Left colon (tissue), 2 donors: ENCODE results near the gene ACTL7B. TPM values are rescaled to one million over a fixed set of nuclear protein-coding genes. Genes with fewer than 3 reads are reported as not detected.

Source experiments
- ATAC-seq: fragments of 200-7000 bp; cut with Tn5 transposase; one replicate; pipeline ENCODE4 v1.9.1; 2020; ENCODE audit warnings: mild to moderate bottlenecking, moderate library complexity
- DNase-seq, 2 donors: peaks; one replicate each; pipeline ENCODE4 v3.0.0-alpha.2; 2020
- intact Hi-C, 2 donors: fragments of 100-400 bp; cut with DNase I in 1 of 2; cut with micrococcal nuclease in 1 of 2; formaldehyde crosslinking; loops; one replicate each; pipeline versions ENCODE4 v1.11.2 to v1.14.0; 2022; cut with DNase I, micrococcal nuclease
- total RNA-seq, 2 donors: library from RNA; stranded (reverse); fragmentation: NEBNext Ultra II Directional; extraction: Animal tissue kit (Norgen Biotek cat#: 25700); gene quantifications; one replicate each; pipeline ENCODE4 v1.2.1, GENCODE V29; 2021
- donor health status: DM: no; HTN: no; CAD: no.
- donor health status: DM: yes; HTN: yes; CAD: no.

The ACTL7B gene
- total RNA-seq, 2 donors from 2014 or later = not detected

DNA sequence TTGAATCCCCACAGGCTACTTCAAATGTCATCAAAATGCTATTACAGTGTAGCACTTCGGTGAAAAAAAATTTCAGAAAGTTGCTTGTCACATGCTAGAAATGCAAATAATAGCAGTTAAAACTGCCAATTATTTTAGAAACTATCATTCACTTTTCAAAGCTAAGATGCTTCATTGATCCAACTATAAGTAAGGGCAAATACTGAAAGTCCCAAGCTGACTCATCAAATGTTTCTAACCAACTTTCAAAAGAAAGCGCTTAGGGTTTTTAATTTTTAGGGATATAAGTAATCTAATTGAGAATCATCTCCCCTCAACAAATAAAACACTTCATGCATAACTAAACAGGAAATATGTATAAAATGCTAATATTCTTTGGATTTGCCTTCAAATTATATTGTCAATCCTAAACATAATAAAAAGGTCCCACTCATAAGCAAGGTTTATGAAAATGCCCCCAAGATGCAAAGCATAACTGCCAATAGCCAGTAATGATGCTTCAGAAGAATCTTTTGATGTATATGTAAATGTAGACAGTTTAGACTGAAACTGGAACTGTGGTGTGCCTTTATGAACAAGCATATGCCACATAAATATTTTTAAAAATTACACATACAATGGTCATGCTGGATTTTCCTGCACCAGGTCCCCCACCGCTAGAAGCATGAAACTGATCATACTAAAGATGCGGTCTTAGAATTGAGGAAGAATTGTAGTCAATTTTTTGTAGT lies 18.4 kb upstream of the ACTL7B start:
- intact Hi-C loops = no loop called here
- no peak for ATAC-seq

GRCh38 chr9:108869092-108869725 lies 13.4 kb upstream of the ACTL7B start:
- ATAC-seq (no peak), DNase-seq (no peak)
- intact Hi-C loops = no loop called here

More for the DNA sequence above, 18.4 kb upstream of the ACTL7B start:
- DNase-seq = no peak

GRCh38 chr9:108867829-108868228 lies 12.0 kb upstream of the ACTL7B start:
- ATAC-seq = no peak
- intact Hi-C loops = no loop called here
- DNase-seq = no peak

- DNase-seq (no peak), ATAC-seq (no peak)
- intact Hi-C loops = no loop called here
Measured at GRCh38 chr9:108867116-108867515, 11.3 kb upstream of the ACTL7B start.

DNA sequence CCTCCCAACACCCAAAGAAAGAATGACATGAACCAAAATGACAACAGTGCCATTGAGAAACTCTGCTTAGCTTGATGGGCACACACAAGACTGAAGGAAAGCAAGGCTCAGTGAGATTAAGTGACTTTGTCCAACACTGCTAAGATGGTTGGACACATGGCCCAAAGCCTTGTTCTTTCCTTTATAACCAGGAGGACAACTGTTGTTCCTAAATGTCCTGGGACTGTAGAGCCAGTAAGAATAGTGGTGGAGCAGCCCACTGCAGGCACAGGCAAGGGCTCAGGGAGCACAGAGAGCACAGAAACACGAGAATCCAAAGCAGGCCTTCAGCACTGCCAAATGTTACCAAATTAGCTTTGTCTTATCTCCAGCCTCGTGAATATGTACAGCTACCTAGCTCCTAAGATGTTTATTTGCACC lies 10.2 kb upstream of the ACTL7B start:
- DNase-seq (no peak), ATAC-seq (no peak)
- intact Hi-C loops = no loop called here

DNA sequence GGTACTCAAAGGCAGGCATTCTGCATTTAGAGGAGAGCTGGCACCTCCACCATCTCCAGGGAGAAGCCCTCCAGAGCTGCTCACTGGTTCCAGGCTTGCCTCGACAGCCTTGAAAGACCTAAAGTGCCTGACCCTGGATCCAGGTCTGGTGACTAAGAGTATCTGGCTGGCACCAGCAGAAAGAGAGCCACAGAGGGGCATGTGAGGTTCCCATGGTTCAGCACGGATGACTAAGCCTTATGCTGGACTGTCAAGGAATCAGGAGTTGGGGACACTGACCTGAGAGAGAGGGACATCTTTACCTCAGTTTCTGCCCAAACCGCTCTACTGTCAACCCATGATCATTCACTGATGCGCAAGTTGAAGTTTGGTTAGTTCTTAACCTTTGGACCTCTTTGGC lies 9.3 kb upstream of the ACTL7B start:
- ATAC-seq (peak; percentile 34), DNase-seq (no peak)
- intact Hi-C loops = no loop called here

DNA sequence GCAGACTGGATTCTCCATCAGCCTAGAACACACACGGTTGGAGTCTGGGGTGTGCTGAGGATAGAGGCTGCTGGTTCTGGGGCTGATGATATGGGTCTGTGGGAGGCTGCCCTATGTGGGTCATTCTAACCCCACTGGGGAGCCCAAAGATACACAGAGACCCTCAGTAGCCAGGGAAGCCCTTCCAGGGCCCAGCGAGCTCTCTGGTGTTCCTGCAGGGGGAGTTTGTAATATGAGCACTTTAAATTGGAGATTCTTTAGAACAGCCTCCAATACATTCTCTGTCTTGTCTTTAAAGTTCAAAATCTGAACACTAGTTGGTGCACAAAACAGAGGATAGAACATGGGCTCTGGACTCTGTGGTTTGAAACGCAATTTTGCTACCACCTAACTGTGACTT lies 8.7 kb upstream of the ACTL7B start:
- ATAC-seq = no peak

DNA sequence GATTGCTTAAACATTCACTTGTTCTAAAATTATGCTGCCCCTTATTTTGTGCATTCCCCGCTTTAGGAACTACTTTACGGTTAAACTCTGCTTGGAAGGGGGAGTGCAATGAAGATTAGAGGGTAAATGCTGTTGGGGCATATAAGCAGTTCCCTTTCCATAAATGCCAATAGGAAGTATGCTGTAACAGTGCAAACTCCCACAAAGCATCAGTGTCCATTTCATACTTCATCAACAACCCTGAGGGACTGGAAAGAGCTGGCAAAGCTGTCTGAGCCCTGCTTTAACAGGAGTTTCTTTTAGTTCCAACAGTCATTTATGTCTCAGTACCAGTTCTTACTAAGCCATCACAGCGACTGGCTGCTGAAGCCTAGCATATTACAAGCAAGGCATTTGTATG lies 8.1 kb upstream of the ACTL7B start:
- ATAC-seq (no peak), DNase-seq (no peak)
- intact Hi-C loops = no loop called here

More for the DNA sequence above, 8.7 kb upstream of the ACTL7B start:
- intact Hi-C loops = no loop called here
- DNase-seq = no peak

- no peak for ATAC-seq
- intact Hi-C loops = no loop called here
- no peak for DNase-seq
Measured at GRCh38 chr9:108861997-108862396, 6.2 kb upstream of the ACTL7B start, which contains the start of gene ACTL7A. ACTL7A (plus strand) TSS chr9:108862266; CDS start chr9:108862323, 57 bp downstream.

- ATAC-seq (no peak), DNase-seq (no peak)
- intact Hi-C loops = no loop called here
Measured at GRCh38 chr9:108861464-108861863, 5.7 kb upstream of the ACTL7B start.

- DNase-seq (no peak), ATAC-seq (peak; percentile 87)
- intact Hi-C loops = no loop called here
Measured at GRCh38 chr9:108860764-108861163, 5.0 kb upstream of the ACTL7B start.

- no peak for ATAC-seq
- DNase-seq = no peak
- intact Hi-C loops = no loop called here
Measured at GRCh38 chr9:108860354-108860753, 4.6 kb upstream of the ACTL7B start.

DNA sequence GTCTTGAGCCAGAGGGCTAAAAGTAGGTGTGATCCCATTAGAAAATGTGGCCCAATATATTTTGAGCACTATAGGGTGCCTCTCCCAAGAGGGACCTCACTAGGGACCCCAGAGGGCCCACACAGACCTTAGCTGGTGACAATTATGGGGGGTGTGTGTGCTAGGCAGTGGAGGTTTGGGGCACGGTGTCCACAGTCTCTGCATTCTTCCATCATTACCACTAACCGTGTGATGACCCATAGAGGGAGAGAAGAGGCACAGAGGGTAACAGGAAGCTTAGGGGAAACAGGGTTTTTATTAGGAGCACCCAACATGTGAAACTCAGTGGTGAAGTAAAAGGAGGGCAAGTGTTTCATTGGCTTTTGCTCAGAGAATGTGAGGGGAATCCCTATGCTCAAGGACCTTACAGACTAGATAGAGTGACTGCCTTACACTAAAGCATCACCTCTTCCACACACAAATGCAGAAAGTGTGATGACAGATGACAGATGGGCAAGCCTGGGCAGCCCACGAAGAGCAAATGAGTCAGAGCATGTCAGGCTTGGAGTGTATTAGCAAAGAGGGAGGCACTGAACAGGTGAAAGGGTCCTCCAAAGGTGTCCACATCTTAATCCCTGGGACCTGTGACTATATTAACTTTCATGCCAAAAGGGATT lies 3.8 kb upstream of the ACTL7B start:
- DNase-seq (no peak), ATAC-seq (no peak)
- intact Hi-C loops = no loop called here

- ATAC-seq (no peak), DNase-seq (no peak)
- intact Hi-C loops = no loop called here
Measured at GRCh38 chr9:108857572-108857971, 1.8 kb upstream of the ACTL7B start.

DNA sequence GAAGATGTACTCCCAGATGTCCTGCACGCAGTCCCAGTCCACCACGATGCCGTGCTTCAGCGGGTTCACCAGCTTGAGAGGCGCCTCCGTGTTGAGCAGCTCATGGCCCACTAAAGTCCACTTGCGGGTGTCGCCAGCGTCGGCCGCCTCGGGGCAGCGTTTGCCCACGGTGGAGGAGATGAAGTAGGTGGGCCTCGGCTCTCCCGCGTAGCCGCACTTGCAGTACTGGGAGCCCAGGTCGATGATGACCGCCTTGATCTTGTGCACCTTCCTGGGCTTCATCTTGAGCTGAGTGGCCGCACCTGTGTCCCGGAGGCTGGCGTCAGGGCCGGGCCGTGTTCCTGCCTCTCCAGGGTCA lies 278 bp downstream of the ACTL7B start:
- intact Hi-C loops = no loop called here
- DNase-seq (no peak), ATAC-seq (no peak)

DNA sequence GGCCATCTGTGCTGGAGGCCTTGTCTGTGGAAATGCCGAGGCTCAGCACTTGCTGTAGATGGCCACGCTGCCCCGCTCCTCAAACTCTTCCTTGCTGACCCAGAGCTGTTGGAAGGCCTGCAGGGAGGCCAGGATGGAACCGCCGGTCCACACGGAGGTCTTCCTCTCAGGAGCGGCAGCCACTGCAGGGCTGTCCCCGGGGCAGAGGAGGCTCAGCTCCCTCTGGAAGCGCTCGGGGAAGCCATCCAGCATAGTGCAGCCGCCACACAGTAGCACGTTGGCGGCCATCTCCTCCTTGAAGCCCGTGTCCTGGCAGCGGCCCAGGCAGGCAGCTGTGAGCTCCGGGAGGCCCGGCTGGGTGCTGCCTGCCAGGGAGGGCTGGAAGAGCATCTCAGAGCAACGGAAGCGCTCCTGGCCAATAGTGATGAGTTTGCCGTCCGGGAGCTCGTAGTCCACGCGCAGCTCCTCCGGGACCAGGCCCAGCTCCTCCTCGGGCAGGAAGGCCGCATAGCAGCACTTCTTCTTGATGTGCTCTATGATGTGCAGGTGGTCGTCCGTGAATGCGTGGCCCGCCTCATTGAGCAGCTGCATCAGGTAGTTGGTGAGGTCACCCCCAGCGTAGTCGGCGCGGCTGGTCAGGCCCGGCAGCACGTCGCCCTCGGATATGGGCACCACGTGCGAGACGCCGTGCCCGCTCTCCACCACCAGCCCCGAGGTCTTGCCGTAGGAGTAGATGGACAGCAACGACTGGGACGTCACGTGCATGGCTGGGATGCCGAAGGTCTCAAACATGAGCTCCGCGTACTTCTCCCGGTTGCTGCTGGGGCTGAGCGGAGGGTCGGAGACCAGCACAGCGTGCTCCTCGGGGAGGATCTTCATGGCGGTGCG lies 901 bp downstream of the ACTL7B start:
- intact Hi-C loops = no loop called here
- ATAC-seq = no peak

GRCh38 chr9:108854094-108854493 lies 1.7 kb downstream of the ACTL7B start:
- ATAC-seq (no peak), DNase-seq (no peak)
- intact Hi-C loops = no loop called here

More for the DNA sequence above, 901 bp downstream of the ACTL7B start:
- no peak for DNase-seq

- intact Hi-C loops = no loop called here
- DNase-seq (no peak), ATAC-seq (no peak)
Measured at GRCh38 chr9:108852079-108852478, 3.7 kb downstream of the ACTL7B start.

GRCh38 chr9:108851138-108851537 lies 4.6 kb downstream of the ACTL7B start:
- no peak for ATAC-seq
- intact Hi-C loops = no loop called here

More at GRCh38 chr9:108851138-108851537, 4.6 kb downstream of the ACTL7B start:
- no peak for DNase-seq
